ENCODE results near the gene CEP295NL.

CEP295NL gene

GRCh38 chr17:78885956-78886355, 17.0 kb downstream of the CEP295NL start:
- Histone ChIP-seq H2AFZ (no peak overlapping the region), H3K27me3 (ENCODE audit: control insufficient read depth, insufficient read depth, low read length) (no peaks in the 10 kb centered on the region), H3K36me3 (ENCODE audit: control insufficient read depth, insufficient read depth, low read length) (no peaks in the 10 kb centered on the region), H3K4me1 (peaks cover 11% of the 10 kb centered on the region), H3K4me3 (ENCODE audit: low read depth, low read length) (no peak overlapping the region), H3K4me2 (ENCODE audit: low read length) (no peak overlapping the region), H3K9ac (no peak overlapping the region), H3K9me3 (ENCODE audit: control insufficient read depth, low read length) (no peaks in the 10 kb centered on the region), H3K79me2 (no peaks in the 10 kb centered on the region), H3K27ac (no peak overlapping the region)
- TF ChIP-seq CTCF (IDR thresholded peaks at IDR 0.05): no peak

- Histone ChIP-seq H3K9me3 (ENCODE audit: control insufficient read depth, low read length) (no peaks in the 10 kb centered on the region), H2AFZ (no peak overlapping the region), H3K4me1 (peaks cover 13% of the 10 kb centered on the region), H3K9ac (no peak overlapping the region), H3K27ac (no peak overlapping the region), H3K4me2 (ENCODE audit: low read length) (no peak overlapping the region), H3K36me3 (ENCODE audit: control insufficient read depth, insufficient read depth, low read length) (no peaks in the 10 kb centered on the region), H3K27me3 (ENCODE audit: control insufficient read depth, insufficient read depth, low read length) (no peaks in the 10 kb centered on the region), H3K4me3 (ENCODE audit: low read depth, low read length) (no peak overlapping the region), H3K79me2 (no peaks in the 10 kb centered on the region)
- TF ChIP-seq CTCF (IDR thresholded peaks at IDR 0.05): no peak
Measured at GRCh38 chr17:78884876-78885667, 17.9 kb downstream of the CEP295NL start.

GRCh38 chr17:78884148-78884825, 18.7 kb downstream of the CEP295NL start:
- Histone ChIP-seq H3K4me2 (ENCODE audit: low read length) (no peak overlapping the region), H3K79me2 (no peaks in the 10 kb centered on the region), H3K9ac (no peak overlapping the region), H3K27me3 (ENCODE audit: control insufficient read depth, insufficient read depth, low read length) (no peaks in the 10 kb centered on the region), H3K36me3 (ENCODE audit: control insufficient read depth, insufficient read depth, low read length) (no peaks in the 10 kb centered on the region), H2AFZ (no peak overlapping the region), H3K27ac (no peak overlapping the region), H3K4me3 (ENCODE audit: low read depth, low read length) (no peak overlapping the region), H3K4me1 (peaks cover 19% of the 10 kb centered on the region), H3K9me3 (ENCODE audit: control insufficient read depth, low read length) (no peaks in the 10 kb centered on the region)
- TF ChIP-seq CTCF (IDR thresholded peaks at IDR 0.05): no peak

- H3K79me2 ChIP-seq: no peaks in the 10 kb centered on the region
- H3K4me3 ChIP-seq (ENCODE audit: low read depth, low read length): no peak overlapping the region
- no peaks in the 10 kb centered on the region for H3K9me3 ChIP-seq (ENCODE audit: control insufficient read depth, low read length)
- H3K27ac ChIP-seq: peak overlapping the region; percentile 53
- H3K4me1 ChIP-seq: peaks cover 24% of the 10 kb centered on the region
- peak overlapping the region; percentile 73 for H2AFZ ChIP-seq
- TF ChIP-seq CTCF (IDR thresholded peaks at IDR 0.05): no peak
- no peaks in the 10 kb centered on the region for H3K27me3 ChIP-seq (ENCODE audit: control insufficient read depth, insufficient read depth, low read length)
- H3K36me3 ChIP-seq (ENCODE audit: control insufficient read depth, insufficient read depth, low read length): no peaks in the 10 kb centered on the region
- no peak overlapping the region for H3K9ac ChIP-seq
- H3K4me2 ChIP-seq (ENCODE audit: low read length): peak overlapping the region; percentile 21
Measured at GRCh38 chr17:78883533-78884131, 19.4 kb downstream of the CEP295NL start.

All from parathyroid adenoma (tissue), 2 donors.